GM10266 (cell line): Measurements from ENCODE around the gene TPPP2.

Experiments used
- DNase-seq: peaks from one replicate; pipeline ENCODE4 v3.0.0; 2012; ENCODE audit errors: extremely low spot score
- TF ChIP-seq, protein P1 (sequence below): IDR thresholded peaks from 2 replicates; pipeline ENCODE4 v1.5.1; 2012; ENCODE audit warnings: mild to moderate bottlenecking, low read depth; ENCODE audit not compliant: control insufficient read depth, insufficient read depth; ENCODE audit errors: missing control alignments

The TPPP2 gene

DNA sequence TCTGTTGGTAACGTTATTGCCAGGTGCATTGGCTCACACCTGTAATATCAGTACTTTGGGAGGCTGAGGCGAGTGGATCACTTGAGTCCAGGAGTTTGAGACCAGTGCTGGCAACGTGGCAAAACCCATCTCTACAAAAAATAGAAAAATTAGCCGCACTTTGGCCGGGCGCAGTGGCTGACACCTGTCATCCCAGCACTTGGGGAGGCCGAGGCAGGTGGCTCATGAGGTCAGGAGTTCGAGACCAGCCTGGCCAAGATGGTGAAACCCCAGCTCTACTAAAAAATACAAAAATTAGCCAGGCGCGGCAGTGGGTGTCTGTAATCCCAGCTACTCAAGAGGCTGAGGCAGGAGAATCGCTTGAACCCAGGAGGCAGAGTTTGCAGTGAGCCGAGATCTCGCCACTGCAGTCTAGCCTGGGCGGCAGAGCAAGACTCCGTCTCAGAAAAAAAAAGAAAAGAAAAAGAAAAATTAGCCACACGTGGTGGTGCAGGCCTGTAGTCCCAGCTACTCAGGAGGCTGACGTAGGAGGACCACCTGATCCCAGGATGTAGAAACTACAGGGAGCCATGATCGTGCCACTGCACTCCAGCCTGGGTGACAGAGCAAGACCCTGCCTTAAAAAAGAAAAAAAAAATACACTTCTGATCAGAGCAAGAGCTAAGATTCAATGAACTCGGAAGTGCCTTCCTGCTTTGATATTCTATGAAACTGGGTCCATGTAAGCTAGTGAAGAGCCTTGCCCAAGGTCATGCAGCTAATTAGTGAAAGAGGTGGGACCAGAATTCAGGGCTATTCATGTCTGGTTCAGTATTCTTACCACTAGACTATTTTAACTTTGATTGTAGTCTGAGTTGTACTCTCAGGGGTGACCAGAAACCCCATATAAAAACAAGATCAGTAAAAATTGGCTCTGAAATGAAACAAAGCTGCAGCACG, 23.4 kb downstream of the TPPP2 start:
- TF ChIP-seq, protein P1, sequence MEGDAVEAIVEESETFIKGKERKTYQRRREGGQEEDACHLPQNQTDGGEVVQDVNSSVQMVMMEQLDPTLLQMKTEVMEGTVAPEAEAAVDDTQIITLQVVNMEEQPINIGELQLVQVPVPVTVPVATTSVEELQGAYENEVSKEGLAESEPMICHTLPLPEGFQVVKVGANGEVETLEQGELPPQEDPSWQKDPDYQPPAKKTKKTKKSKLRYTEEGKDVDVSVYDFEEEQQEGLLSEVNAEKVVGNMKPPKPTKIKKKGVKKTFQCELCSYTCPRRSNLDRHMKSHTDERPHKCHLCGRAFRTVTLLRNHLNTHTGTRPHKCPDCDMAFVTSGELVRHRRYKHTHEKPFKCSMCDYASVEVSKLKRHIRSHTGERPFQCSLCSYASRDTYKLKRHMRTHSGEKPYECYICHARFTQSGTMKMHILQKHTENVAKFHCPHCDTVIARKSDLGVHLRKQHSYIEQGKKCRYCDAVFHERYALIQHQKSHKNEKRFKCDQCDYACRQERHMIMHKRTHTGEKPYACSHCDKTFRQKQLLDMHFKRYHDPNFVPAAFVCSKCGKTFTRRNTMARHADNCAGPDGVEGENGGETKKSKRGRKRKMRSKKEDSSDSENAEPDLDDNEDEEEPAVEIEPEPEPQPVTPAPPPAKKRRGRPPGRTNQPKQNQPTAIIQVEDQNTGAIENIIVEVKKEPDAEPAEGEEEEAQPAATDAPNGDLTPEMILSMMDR = no peak
- DNase-seq = no peak

DNA sequence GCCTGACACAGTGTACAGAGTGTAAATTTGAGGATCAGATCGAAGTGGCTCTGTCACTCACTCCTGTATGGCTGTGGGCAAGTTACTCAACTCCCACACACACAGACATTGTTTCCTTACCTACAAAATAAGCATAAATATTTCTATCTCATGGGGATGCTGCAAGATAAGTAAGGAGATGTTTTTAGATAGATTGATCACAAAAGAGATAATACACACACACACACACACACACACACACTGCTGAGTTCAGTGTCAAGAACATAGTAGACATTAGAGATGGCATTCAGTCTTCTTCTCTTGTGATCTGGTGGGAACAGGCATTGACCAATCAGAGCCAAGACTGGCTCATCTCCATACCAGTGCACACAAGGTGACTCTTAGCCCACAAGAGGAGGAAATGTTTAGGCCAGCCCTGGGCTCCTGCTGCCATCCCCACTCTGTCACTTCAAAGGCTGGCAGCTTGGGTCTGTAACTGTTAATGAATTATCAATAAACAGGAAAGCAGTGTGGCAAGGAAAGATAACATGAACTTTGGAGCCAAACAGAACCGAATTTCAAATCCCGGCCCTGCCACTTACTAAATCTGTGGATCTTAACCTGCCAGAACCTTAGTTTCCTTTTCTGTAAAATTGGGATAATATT, 24.2 kb downstream of the TPPP2 start:
- TF ChIP-seq, protein P1 = no peak
- no peak for DNase-seq

DNA sequence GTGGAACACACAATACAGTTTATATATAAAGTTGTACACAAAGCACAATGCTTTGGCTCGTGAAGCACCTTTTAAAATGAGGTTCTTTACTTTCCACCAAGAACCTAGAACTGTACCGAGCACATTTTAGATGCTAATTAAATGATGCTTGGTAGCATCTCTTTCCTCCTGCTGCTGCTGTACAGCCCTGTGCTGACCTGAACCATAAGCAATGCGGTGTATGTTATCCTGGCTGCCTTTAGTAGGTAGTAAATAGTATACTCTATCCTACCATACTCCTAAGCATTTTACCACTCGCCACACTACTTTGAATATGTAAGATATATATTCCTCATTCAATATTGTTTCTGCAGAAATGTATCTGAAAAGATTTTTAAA, 24.7 kb downstream of the TPPP2 start:
- no peak for DNase-seq

DNA sequence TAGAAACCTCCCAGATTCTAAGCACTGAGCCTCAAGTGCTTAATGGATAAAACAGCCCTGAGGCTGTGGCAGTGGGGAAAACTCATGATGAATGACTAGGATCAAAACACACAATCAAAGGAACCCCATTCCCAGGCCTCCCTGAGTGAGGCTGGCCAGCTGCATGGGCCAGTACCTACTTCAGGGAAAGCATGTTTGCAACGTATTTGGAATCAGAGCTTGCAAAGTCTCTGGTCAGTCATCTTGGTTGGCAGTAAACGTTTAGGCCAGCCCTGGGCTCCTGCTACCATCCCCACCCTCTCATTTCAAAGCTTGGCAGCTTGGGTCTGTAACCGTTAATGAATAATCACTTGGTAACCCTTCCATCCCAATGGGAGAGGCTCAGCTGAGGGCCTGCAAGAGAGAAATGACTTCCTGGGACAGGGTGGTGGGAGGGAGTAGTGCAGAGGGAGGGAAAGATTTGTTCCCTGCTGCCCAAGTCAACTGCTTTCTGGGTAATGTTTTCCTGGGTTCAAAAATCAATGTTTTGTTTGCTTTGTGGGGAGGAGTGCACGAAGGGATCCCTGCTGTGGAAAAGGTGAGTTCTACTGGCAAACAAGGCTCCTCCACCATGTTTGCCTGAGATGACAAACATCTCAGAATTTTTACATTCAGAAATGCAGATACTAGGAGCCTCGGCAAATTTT, 25.6 kb downstream of the TPPP2 start:
- DNase-seq = no peak
- TF ChIP-seq, protein P1 = no peak

More for the DNA sequence above, 24.7 kb downstream of the TPPP2 start:
- TF ChIP-seq, protein P1 = no peak

DNA sequence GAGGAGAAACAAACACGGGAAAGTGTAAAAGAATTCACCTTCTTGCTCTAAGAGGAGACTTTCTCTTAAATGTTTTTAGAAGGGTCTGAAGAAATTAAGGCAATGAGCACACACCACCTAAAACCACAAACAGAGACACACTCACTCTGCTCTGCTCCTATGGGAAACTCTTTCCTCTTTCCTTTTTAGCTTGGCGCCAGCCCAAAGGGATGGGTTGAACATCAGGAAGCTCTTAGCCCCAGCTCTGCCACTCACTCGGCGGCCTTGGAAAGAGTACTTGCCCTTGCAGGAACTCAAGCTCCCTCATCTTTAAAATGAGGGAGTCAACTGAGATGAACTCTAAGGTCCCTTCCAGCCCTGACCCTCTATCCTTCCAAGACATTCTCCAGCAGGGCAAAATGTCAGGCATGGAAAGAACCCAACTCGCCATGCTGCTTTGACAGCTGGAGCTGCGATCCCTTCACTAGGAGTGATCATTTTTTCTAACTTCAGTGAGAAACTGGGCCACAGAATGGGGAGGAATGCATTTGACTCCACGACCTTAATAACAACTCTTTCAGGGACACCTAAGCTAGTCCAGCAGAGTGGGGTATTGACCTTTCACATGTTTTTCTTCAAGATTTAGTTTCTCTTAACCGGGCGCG, 26.6 kb downstream of the TPPP2 start:
- TF ChIP-seq, protein P1 = no peak
- no peak for DNase-seq

DNA sequence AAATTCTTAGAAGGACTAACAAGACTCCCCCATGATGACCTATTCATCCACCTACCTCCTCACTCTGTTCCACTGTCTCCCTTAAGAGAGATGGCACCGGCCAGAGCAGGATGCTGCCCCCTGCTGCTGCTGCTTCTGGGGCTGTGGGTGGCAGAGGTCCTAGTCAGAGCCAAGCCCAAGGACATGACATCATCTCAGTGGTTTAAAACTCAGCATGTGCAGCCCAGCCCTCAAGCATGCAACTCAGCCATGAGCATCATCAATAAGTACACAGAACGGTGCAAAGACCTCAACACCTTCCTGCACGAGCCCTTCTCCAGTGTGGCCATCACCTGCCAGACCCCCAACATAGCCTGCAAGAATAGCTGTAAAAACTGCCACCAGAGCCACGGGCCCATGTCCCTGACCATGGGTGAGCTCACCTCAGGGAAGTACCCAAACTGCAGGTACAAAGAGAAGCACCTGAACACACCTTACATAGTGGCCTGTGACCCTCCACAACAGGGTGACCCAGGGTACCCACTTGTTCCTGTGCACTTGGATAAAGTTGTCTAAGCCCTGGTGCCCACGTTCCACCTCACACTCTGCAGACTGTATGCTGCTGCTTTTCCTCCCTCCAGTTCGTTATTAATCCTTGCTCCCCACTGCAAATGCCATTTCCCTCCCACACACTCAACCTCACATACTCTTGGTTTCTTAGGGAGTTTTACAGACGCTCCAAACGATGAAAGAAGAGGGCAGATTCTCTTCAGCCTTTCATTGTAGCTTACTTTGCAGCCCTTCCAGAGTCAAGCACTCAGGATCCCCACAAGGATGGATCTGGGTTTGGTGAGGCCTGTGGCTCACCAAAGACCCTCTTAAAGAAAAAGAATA, 28.0 kb downstream of the TPPP2 start, which contains the start of gene RNASE8:
TSS of gene RNASE8 (plus strand) at position 20 of the 873 bp plus-strand sequence. CDS start at position 91, 71 bp downstream.
- TF ChIP-seq, protein P1 = no peak
- DNase-seq = no peak
